ENCODE results near the gene MAGI1. TPM values are rescaled to one million over a fixed set of nuclear protein-coding genes. Genes with fewer than 3 reads are reported as not detected.
A peak's percentile ranks its signal among the peaks of the same experiment; 100 is the strongest.

MAGI1 gene
- total RNA-seq, 1 donor from 2014 or later, result 5.0 TPM

GRCh38 chr3:66010739-66011655 lies 27.7 kb downstream of the MAGI1 start:
- no peak overlapping the region for H3K4me3 ChIP-seq (ENCODE audit: low read depth, low read length)
- peak; percentile 75 for DNase-seq (ENCODE audit: low read depth)
- TF ChIP-seq CTCF (IDR thresholded peaks at IDR 0.05; ENCODE audit: insufficient read depth, low read length, severe bottlenecking), result no peak
- FAIRE-seq, result peak; percentile 81
- H3K27me3 ChIP-seq (ENCODE audit: control insufficient read depth, insufficient read depth, low read length), result no peaks in the 10 kb centered on the region
- no peaks in the 10 kb centered on the region for H3K36me3 ChIP-seq (ENCODE audit: control insufficient read depth, insufficient read depth, low read length)

GRCh38 chr3:66010348-66010738 lies 28.4 kb downstream of the MAGI1 start:
- Histone ChIP-seq H3K27me3 (ENCODE audit: control insufficient read depth, insufficient read depth, low read length) (no peaks in the 10 kb centered on the region), H3K36me3 (ENCODE audit: control insufficient read depth, insufficient read depth, low read length) (no peaks in the 10 kb centered on the region), H3K4me3 (ENCODE audit: low read depth, low read length) (no peak overlapping the region)
- FAIRE-seq (no peak), DNase-seq (ENCODE audit: low read depth) (no peak)
- no peak for TF ChIP-seq CTCF (IDR thresholded peaks at IDR 0.05; ENCODE audit: insufficient read depth, low read length, severe bottlenecking)

GRCh38 chr3:66004244-66004643 lies 34.5 kb downstream of the MAGI1 start:
- Histone ChIP-seq H3K36me3 (ENCODE audit: control insufficient read depth, insufficient read depth, low read length) (no peaks in the 10 kb centered on the region), H3K27me3 (ENCODE audit: control insufficient read depth, insufficient read depth, low read length) (no peaks in the 10 kb centered on the region), H3K4me3 (ENCODE audit: low read depth, low read length) (no peak overlapping the region)
- FAIRE-seq (no peak), DNase-seq (ENCODE audit: low read depth) (no peak)
- TF ChIP-seq CTCF (IDR thresholded peaks at IDR 0.05; ENCODE audit: insufficient read depth, low read length, severe bottlenecking), result no peak

GRCh38 chr3:66001626-66002025 lies 37.1 kb downstream of the MAGI1 start:
- no peaks in the 10 kb centered on the region for H3K27me3 ChIP-seq (ENCODE audit: control insufficient read depth, insufficient read depth, low read length)
- DNase-seq (ENCODE audit: low read depth) (no peak), FAIRE-seq (no peak)
- TF ChIP-seq CTCF (IDR thresholded peaks at IDR 0.05; ENCODE audit: insufficient read depth, low read length, severe bottlenecking), result no peak
- no peak overlapping the region for H3K4me3 ChIP-seq (ENCODE audit: low read depth, low read length)
- no peaks in the 10 kb centered on the region for H3K36me3 ChIP-seq (ENCODE audit: control insufficient read depth, insufficient read depth, low read length)

GRCh38 chr3:66000506-66000905 lies 38.2 kb downstream of the MAGI1 start:
- FAIRE-seq (no peak), DNase-seq (ENCODE audit: low read depth) (no peak)
- TF ChIP-seq CTCF (IDR thresholded peaks at IDR 0.05; ENCODE audit: insufficient read depth, low read length, severe bottlenecking), result no peak
- Histone ChIP-seq H3K27me3 (ENCODE audit: control insufficient read depth, insufficient read depth, low read length) (no peaks in the 10 kb centered on the region), H3K4me3 (ENCODE audit: low read depth, low read length) (no peak overlapping the region), H3K36me3 (ENCODE audit: control insufficient read depth, insufficient read depth, low read length) (no peaks in the 10 kb centered on the region)

Measured in bronchial epithelial cell (primary cell).